Panc1 (cell line): ENCODE results near the gene ZNF407. TPM values are rescaled to one million over a fixed set of nuclear protein-coding genes. Genes with fewer than 3 reads are reported as not detected.

Source experiments
- ATAC-seq: fragments of 200-7000 bp; cut with Tn5 transposase; 2 replicates; pipeline ENCODE4 v1.9.1; 2020; ENCODE audit warnings: mild to moderate bottlenecking, moderate library complexity
- BruUV-seq: library from RNA; stranded (reverse); fragments of 400-500 nt; replicated peaks from 2 replicates; lab custom pipeline; 2021; lab: Mats Ljungman, UMichigan
- CTCF ChIA-PET: fragments of 300-600 bp; sonication (Branson Sonifier 250); formaldehyde crosslinking; loops from one replicate; lab custom pipeline; 2022; ENCODE audit warnings: antibody characterized with exemption; lab: Charles Lee
- POLR2A ChIA-PET: fragments of 300-600 bp; sonication (Branson Sonifier 250); formaldehyde crosslinking; loops from one replicate; lab custom pipeline; 2022; ENCODE audit warnings: antibody characterized with exemption; lab: Charles Lee
- DNase-seq: peaks from one replicate; pipeline ENCODE4 v3.0.0-alpha.2; 2010; ENCODE audit warnings: low read depth, low spot score
- H3K27ac ChIP-seq: 2 replicates; pipeline ENCODE4 v1.5.1; 2011; ENCODE audit warnings: mild to moderate bottlenecking, low read length, inconsistent platforms
- H3K27me3 ChIP-seq: fragments of 200-500 bp; sonication (Bioruptor generic); 2 replicates; pipeline ENCODE4 v1.6.0; 2014; ENCODE audit warnings: low read length, inconsistent platforms; ENCODE audit not compliant: control insufficient read depth, insufficient read depth
- H3K36me3 ChIP-seq: fragments of 200-500 bp; sonication (Bioruptor generic); 2 replicates; pipeline ENCODE4 v1.5.1; 2014; ENCODE audit warnings: inconsistent platforms, mild to moderate bottlenecking, low read length, moderate library complexity; ENCODE audit not compliant: control insufficient read depth, insufficient read depth
- H3K4me1 ChIP-seq: 2 replicates; pipeline ENCODE4 v1.5.1; 2011; ENCODE audit warnings: inconsistent platforms, mild to moderate bottlenecking, low read length, moderate library complexity; ENCODE audit not compliant: control insufficient read depth, insufficient read depth
- H3K4me3 ChIP-seq, 2 experiments: 2 replicates each; pipeline ENCODE4 v1.5.1; 2011 to 2012; ENCODE audit warnings: low read depth in 2 of 2, low read length in 2 of 2, mild to moderate bottlenecking in 2 of 2, inconsistent platforms in 1 of 2, moderate library complexity in 1 of 2
- H3K9me3 ChIP-seq: fragments of 200-500 bp; sonication (Bioruptor generic); 2 replicates; pipeline ENCODE4 v1.5.1; 2014; ENCODE audit warnings: low read depth, mild to moderate bottlenecking, inconsistent platforms, low read length, moderate library complexity; ENCODE audit not compliant: control insufficient read depth, insufficient read depth
- CTCF ChIP-seq: fragments of 450-650 bp; IDR thresholded peaks from 2 replicates; pipeline ENCODE4 v1.5.1; 2017; ENCODE audit warnings: mild to moderate bottlenecking
- POLR2AphosphoS5 ChIP-seq: IDR thresholded peaks from 2 replicates; pipeline ENCODE4 v1.6.1; 2012; ENCODE audit warnings: mild to moderate bottlenecking, low read depth, low read length, moderate library complexity
- REST ChIP-seq, 2 experiments: IDR thresholded peaks; 2 replicates each; pipeline ENCODE4 v1.6.1; 2011 to 2012; ENCODE audit warnings: low read depth in 2 of 2, control low read depth in 1 of 2, low read length in 1 of 2, mild to moderate bottlenecking in 1 of 2, moderate library complexity in 1 of 2; ENCODE audit not compliant: insufficient read depth in 1 of 2
- SIN3A ChIP-seq: IDR thresholded peaks from 2 replicates; pipeline ENCODE4 v1.6.1; 2012; ENCODE audit warnings: low read depth, mild to moderate bottlenecking, low read length, moderate library complexity, borderline replicate concordance; ENCODE audit not compliant: insufficient read depth
- TCF7L2 ChIP-seq: IDR thresholded peaks from 2 replicates; pipeline ENCODE4 v1.6.1; 2011; ENCODE audit warnings: mild to moderate bottlenecking, low read depth, low read length, inconsistent platforms
- in situ Hi-C: cut with HindIII; loops from 2 replicates; pipeline ENCODE4 v1.10.0; 2016; ENCODE audit warnings: low sequenced_read_pairs, low pct_unique_long_range_greater_than_20kb
- intact Hi-C: fragments of 100-400 bp; cut with micrococcal nuclease; formaldehyde crosslinking; loops from one replicate; pipeline ENCODE4 v1.10.0; 2022; ENCODE audit not compliant: unreplicated experiment
- total RNA-seq: library from RNA; stranded (reverse); gene quantifications from one replicate; pipeline ENCODE4 v1.2.1, GENCODE V29; 2021; ENCODE audit not compliant: unreplicated experiment

The ZNF407 gene
- total RNA-seq, 1 experiment from 2014 or later, result 16.8 TPM

- POLR2A ChIA-PET, result no interaction called here
- Histone ChIP-seq H3K4me1 (no peaks in the 10 kb centered on the region), H3K27me3 (no peaks in the 10 kb centered on the region), H3K9me3 (no peaks in the 10 kb centered on the region), H3K4me3 (no peak overlapping the region), H3K36me3 (no peaks in the 10 kb centered on the region), H3K27ac (no peak overlapping the region)
- TF ChIP-seq CTCF, result no peak
- TF ChIP-seq POLR2AphosphoS5, result no peak
- BruUV-seq, result no TSS peak
- ATAC-seq (no peak), DNase-seq (no peak)
- intact Hi-C loops, result no loop called here
- CTCF ChIA-PET, result no interaction called here
- in situ Hi-C loops, result no loop called here
Observed at GRCh38 chr18:75033516-75033915, 435.8 kb downstream of the ZNF407 start.

GRCh38 chr18:75034937-75035336 lies 437.3 kb downstream of the ZNF407 start:
- no peak for DNase-seq
- intact Hi-C loops (no loop called here), in situ Hi-C loops (no loop called here)
- H3K4me3 ChIP-seq, result no peak overlapping the region
- ChIA-PET POLR2A (no interaction called here), CTCF (no interaction called here)
- BruUV-seq, result no TSS peak
- H3K27me3 ChIP-seq, result no peaks in the 10 kb centered on the region
- H3K27ac ChIP-seq, result no peak overlapping the region
- H3K4me1 ChIP-seq, result no peaks in the 10 kb centered on the region
- no peaks in the 10 kb centered on the region for H3K9me3 ChIP-seq
- no peak for ATAC-seq
- no peak for TF ChIP-seq SIN3A
- TF ChIP-seq REST (IDR thresholded peaks at IDR 0.05; ENCODE audit: insufficient read depth in 1 of 2, low read depth in 2 of 2, low read length in 1 of 2), result no peak
- no peak for TF ChIP-seq CTCF
- no peak for TF ChIP-seq TCF7L2
- TF ChIP-seq POLR2AphosphoS5, result no peak
- H3K36me3 ChIP-seq, result no peaks in the 10 kb centered on the region
